Pancreas (tissue), 10 donors: ENCODE results near the gene PDZD2. TPM values are rescaled to one million over a fixed set of nuclear protein-coding genes. Genes with fewer than 3 reads are reported as not detected.
A peak's percentile ranks its signal among the peaks of the same experiment; 100 is the strongest.
"Not testable (repeated sequence)": the region's sequence is repeated elsewhere in the genome, so short reads cannot be mapped to it uniquely, and the experiment has no call there.

Experiments used
- ATAC-seq, 4 donors: fragments of 200-7000 bp; cut with Tn5 transposase; one replicate each; pipeline versions ENCODE4 v1.8.0 to v1.9.1; 2020; ENCODE audit warnings: mild to moderate bottlenecking in 4 of 4, moderate library complexity in 4 of 4
- DNase-seq, 6 donors: peaks; one replicate each; pipeline ENCODE4 v3.0.0-alpha.2; 2020
- FAIRE-seq: peaks from 2 replicates; lab custom pipeline; 2012; peaks lifted over from hg19 to GRCh38; lab: Jason Lieb, UNC
- H3K27ac ChIP-seq, 4 donors: fragments of 200-600 bp; sonication (generic); 1 replicate in 3 of 4; 2 replicates in 1 of 4; pipeline versions ENCODE4 v1.5.0 to v1.8.0; 2020
- H3K27me3 ChIP-seq, 4 donors: fragments of 200-600 bp; one replicate each; pipeline ENCODE4 v1.8.0; 2021
- H3K36me3 ChIP-seq, 3 donors: fragments of 200-600 bp; sonication (generic) in 1 of 3; one replicate each; pipeline versions ENCODE4 v1.5.0 to v1.8.0; 2020 to 2021
- H3K4me1 ChIP-seq, 3 donors: fragments of 200-600 bp; one replicate each; pipeline ENCODE4 v1.8.0; 2021
- H3K4me3 ChIP-seq, 4 donors: fragments of 200-600 bp; sonication (generic) in 2 of 4; one replicate each; pipeline versions ENCODE4 v1.5.0 to v1.8.0; 2020 to 2021
- H3K9me3 ChIP-seq, 4 donors: fragments of 200-600 bp; one replicate each; pipeline ENCODE4 v1.8.0; 2021
- CTCF ChIP-seq, 4 donors: fragments of 200-600 bp; sonication (generic) in 3 of 4; IDR thresholded peaks; one replicate each; pipeline versions ENCODE4 v1.5.0 to v1.8.0; 2021; ENCODE audit warnings: antibody characterized with exemption in 4 of 4
- WGBS, 2 donors: extraction: QIAGEN DNeasy Blood & Tissue Kit; methylation state at CpG; one replicate each; pipeline ENCODE4 v1.1.7; 2013; 5-methylcytosine and 5-hydroxymethylcytosine counted together
- intact Hi-C, 3 donors: fragments of 100-400 bp; cut with DNase I; formaldehyde crosslinking; loops; one replicate each; pipeline versions ENCODE4 v1.11.1 to v1.14.2; 2022
- polyA plus RNA-seq, 2 donors: library from polyadenylated mRNA; stranded (reverse); fragments of 200-250 nt; gene quantifications; one replicate each; pipeline ENCODE4 v1.2.3, GENCODE V29; 2013
- total RNA-seq, 6 donors: library from RNA; stranded (reverse); fragmentation: NEBNext Ultra II Directional in 4 of 6; extraction: Animal tissue kit (Norgen Biotek cat#: 25700) in 4 of 6; gene quantifications; one replicate each; pipeline versions ENCODE4 v1.2.1 to v1.2.4, GENCODE V29; 2021 to 2023
- donor health status: healthy with polysubstance abuse.
- donor health status: DM: no; HTN: no; CAD: no; lungs with moderate emphysema.
- donor health status: DM: no; HTN: no; CAD: no.
- donor health status: control.
- donor health status: control.
- donor health status: Bipolar disorder and iron deficiency.
- donor health status: DM: yes; HTN: yes; CAD: no.
- donor health status: DM: no; HTN: no; CAD: no.
- donor health status: DM: no; HTN: no; CAD: no.
- donor health status: DM: yes; HTN: yes; CAD: no.

PDZD2 gene
- total and polyA plus RNA-seq, 8 donors: 1.4 to 4.5 (median 3.3) TPM

- TF ChIP-seq CTCF (IDR thresholded peaks at IDR 0.05): no peak
- FAIRE-seq: no peak
- H3K27me3 ChIP-seq: no peaks in the 10 kb centered on the region
- intact Hi-C loops: no loop called here
- no peak overlapping the region for H3K4me3 ChIP-seq
- H3K9me3 ChIP-seq: no peaks in the 10 kb centered on the region
- H3K36me3 ChIP-seq: no peaks in the 10 kb centered on the region
- no peak overlapping the region for H3K27ac ChIP-seq
- peak in 3 of 4 donors; percentile 39 to 87 (median 82) for ATAC-seq
- DNase-seq: no peak
- H3K4me1 ChIP-seq: no peaks in the 10 kb centered on the region
- WGBS, 2 donors: 62 to 65% methylated on average over 3 of the region's 3 CpGs
Observed at GRCh38 chr5:31731710-31732301, 92.9 kb downstream of the PDZD2 start.

GRCh38 chr5:31732821-31733220 is 93.9 kb downstream of the PDZD2 start:
- DNase-seq, FAIRE-seq, H3K27ac ChIP-seq, H3K4me1 ChIP-seq, H3K4me3 ChIP-seq, intact Hi-C loops, ATAC-seq, H3K27me3 ChIP-seq, H3K36me3 ChIP-seq, H3K9me3 ChIP-seq: not testable (repeated sequence)
- WGBS, 2 donors: 87 to 92% methylated on average over 12 of the region's 12 CpGs

GRCh38 chr5:31733371-31733770 is 94.4 kb downstream of the PDZD2 start:
- 48 to 59% methylated on average over 11 of the region's 11 CpGs for WGBS, 2 donors

GRCh38 chr5:31736127-31736526 is 97.2 kb downstream of the PDZD2 start:
- no peaks in the 10 kb centered on the region for H3K27me3 ChIP-seq
- H3K9me3 ChIP-seq: no peaks in the 10 kb centered on the region
- intact Hi-C loops: no loop called here
- FAIRE-seq: no peak
- H3K4me1 ChIP-seq: no peaks in the 10 kb centered on the region
- DNase-seq: no peak
- H3K36me3 ChIP-seq: no peaks in the 10 kb centered on the region
- no peak overlapping the region for H3K4me3 ChIP-seq
- no peak for ATAC-seq
- H3K27ac ChIP-seq: no peak overlapping the region
- 58 to 71% methylated on average over 6 of the region's 6 CpGs for WGBS, 2 donors
- TF ChIP-seq CTCF (IDR thresholded peaks at IDR 0.05): no peak

More at GRCh38 chr5:31733371-31733770, 94.4 kb downstream of the PDZD2 start:
- no peak for FAIRE-seq
- no peaks in the 10 kb centered on the region for H3K27me3 ChIP-seq
- TF ChIP-seq CTCF (IDR thresholded peaks at IDR 0.05): no peak
- H3K36me3 ChIP-seq: no peaks in the 10 kb centered on the region
- no peak overlapping the region for H3K4me3 ChIP-seq
- no peak for DNase-seq
- no peaks in the 10 kb centered on the region for H3K4me1 ChIP-seq
- ATAC-seq: no peak
- H3K27ac ChIP-seq: no peak overlapping the region
- intact Hi-C loops: no loop called here
- H3K9me3 ChIP-seq: no peaks in the 10 kb centered on the region

GRCh38 chr5:31738199-31738598 is 99.3 kb downstream of the PDZD2 start:
- H3K4me3 ChIP-seq: no peak overlapping the region
- H3K27me3 ChIP-seq: no peaks in the 10 kb centered on the region
- no peaks in the 10 kb centered on the region for H3K36me3 ChIP-seq
- H3K9me3 ChIP-seq: no peaks in the 10 kb centered on the region
- TF ChIP-seq CTCF (IDR thresholded peaks at IDR 0.05): no peak
- FAIRE-seq (no peak), ATAC-seq (no peak), DNase-seq (no peak)
- no peaks in the 10 kb centered on the region for H3K4me1 ChIP-seq
- intact Hi-C loops: no loop called here
- 63 to 75% methylated on average over 4 of the region's 4 CpGs for WGBS, 2 donors
- H3K27ac ChIP-seq: no peak overlapping the region
